NCI-H1930 (cell line): ENCODE data around the gene ITGA11.
"Not testable (repeated sequence)": the region's sequence is repeated elsewhere in the genome, so short reads cannot be mapped to it uniquely, and the experiment has no call there.

ENCODE experiments used
- DNase-seq, 2 experiments: peaks; one replicate each; lab custom pipeline; 2025; lab: John Stamatoyannopoulos, UW

The ITGA11 gene

GRCh38 chr15:68425428-68426060 lies 6.4 kb downstream of the ITGA11 start:
- no peak for DNase-seq

GRCh38 chr15:68424754-68425390 lies 7.1 kb downstream of the ITGA11 start:
- no peak for DNase-seq

GRCh38 chr15:68423359-68424296 lies 8.3 kb downstream of the ITGA11 start:
- no peak for DNase-seq

- not testable (repeated sequence) for DNase-seq
Measured at GRCh38 chr15:68422403-68423145, 9.4 kb downstream of the ITGA11 start.

- no peak for DNase-seq
Measured at GRCh38 chr15:68421798-68422402, 10.1 kb downstream of the ITGA11 start.

- DNase-seq = no peak
Measured at GRCh38 chr15:68421115-68421551, 10.8 kb downstream of the ITGA11 start.

- no peak for DNase-seq
Measured at GRCh38 chr15:68420186-68420684, 11.7 kb downstream of the ITGA11 start.

- no peak for DNase-seq
Measured at GRCh38 chr15:68419301-68420175, 12.4 kb downstream of the ITGA11 start.

GRCh38 chr15:68418611-68419161 lies 13.3 kb downstream of the ITGA11 start:
- DNase-seq = no peak

GRCh38 chr15:68417897-68418296 lies 14.1 kb downstream of the ITGA11 start:
- DNase-seq = no peak

- DNase-seq = no peak
Measured at GRCh38 chr15:68417051-68417450, 14.9 kb downstream of the ITGA11 start.

- no peak for DNase-seq
Measured at GRCh38 chr15:68416158-68416535, 15.8 kb downstream of the ITGA11 start.

- DNase-seq = no peak
Measured at GRCh38 chr15:68415501-68416157, 16.3 kb downstream of the ITGA11 start.

- no peak for DNase-seq
Measured at GRCh38 chr15:68415061-68415460, 16.9 kb downstream of the ITGA11 start.

GRCh38 chr15:68414591-68414990 lies 17.4 kb downstream of the ITGA11 start:
- DNase-seq = no peak

GRCh38 chr15:68414206-68414555 lies 17.8 kb downstream of the ITGA11 start:
- DNase-seq = no peak

GRCh38 chr15:68413363-68414205 lies 18.4 kb downstream of the ITGA11 start:
- DNase-seq = no peak

GRCh38 chr15:68412218-68412617 lies 19.7 kb downstream of the ITGA11 start:
- no peak for DNase-seq

GRCh38 chr15:68411735-68412134 lies 20.2 kb downstream of the ITGA11 start:
- no peak for DNase-seq
